OCI-LY3 (cell line): ENCODE data around the gene RUSC1.
"Not testable (repeated sequence)": the region's sequence is repeated elsewhere in the genome, so short reads cannot be mapped to it uniquely, and the experiment has no call there.

Experiments used
- H2AFZ ChIP-seq: fragments of 200-600, 300-600 bp; shearing (Covaris generic); 2 replicates; pipeline ENCODE4 v1.6.0; 2014; ENCODE audit warnings: antibody characterized with exemption, low read depth, low read length
- H3K27ac ChIP-seq: fragments of 200-600, 300-600 bp; sonication (generic); 2 replicates; pipeline ENCODE4 v1.5.1; 2014; ENCODE audit warnings: mild to moderate bottlenecking, low read length, moderate library complexity, mixed read lengths
- H3K27me3 ChIP-seq: fragments of 200-600, 300-600 bp; sonication (generic); 2 replicates; pipeline ENCODE4 v1.6.1; 2014; ENCODE audit warnings: low read depth, low read length, mixed read lengths
- H3K36me3 ChIP-seq: fragments of 200-600, 300-600 bp; sonication (generic); replicated peaks from 2 replicates; pipeline ENCODE3; 2014; ENCODE audit warnings: low read depth, low read length, mixed read lengths
- H3K4me1 ChIP-seq: fragments of 300-600, 200-600 bp; sonication (generic); 2 replicates; pipeline ENCODE4 v1.6.1; 2014; ENCODE audit warnings: low read length, mixed read lengths
- H3K4me2 ChIP-seq: fragments of 200-600, 300-600 bp; sonication (generic); 2 replicates; pipeline ENCODE4 v1.6.1; 2014; ENCODE audit warnings: low read length, mixed read lengths
- H3K4me3 ChIP-seq: fragments of 300-600, 200-600 bp; sonication (generic); 2 replicates; pipeline ENCODE4 v1.5.1; 2014; ENCODE audit warnings: antibody characterized with exemption, mild to moderate bottlenecking, low read length, moderate library complexity
- H3K79me2 ChIP-seq: fragments of 300-600, 200-600 bp; shearing (Covaris generic); 2 replicates; pipeline ENCODE4 v1.6.1; 2014; ENCODE audit warnings: mild to moderate bottlenecking, low read length, mixed read lengths
- H3K9ac ChIP-seq: fragments of 300-600, 200-600 bp; shearing (Covaris generic); 2 replicates; pipeline ENCODE4 v1.6.0; 2014; ENCODE audit warnings: mild to moderate bottlenecking, low read length, moderate library complexity
- H3K9me3 ChIP-seq: fragments of 200-600, 300-600 bp; shearing (Covaris generic); 2 replicates; pipeline ENCODE4 v1.6.1; 2014; ENCODE audit warnings: low read length, mixed read lengths; ENCODE audit not compliant: insufficient read depth
- H4K20me1 ChIP-seq: fragments of 200-600, 300-600 bp; sonication (generic); 2 replicates; pipeline ENCODE4 v1.6.1; 2016; ENCODE audit warnings: low read length, mixed read lengths; ENCODE audit not compliant: insufficient read depth
- EZH2phosphoT487 ChIP-seq: fragments of 200-600 bp; shearing (Covaris generic); IDR thresholded peaks from 2 replicates; pipeline ENCODE4 v1.6.1; 2018; ENCODE audit warnings: antibody characterized with exemption, mixed run types, low read depth
- TF ChIP-seq, protein P1 (sequence below): fragments of 200-600, 300-600 bp; sonication (generic); IDR thresholded peaks from 2 replicates; pipeline ENCODE4 v1.5.1; 2014; ENCODE audit warnings: antibody characterized with exemption, low read length, low read depth

The RUSC1 gene

DNA sequence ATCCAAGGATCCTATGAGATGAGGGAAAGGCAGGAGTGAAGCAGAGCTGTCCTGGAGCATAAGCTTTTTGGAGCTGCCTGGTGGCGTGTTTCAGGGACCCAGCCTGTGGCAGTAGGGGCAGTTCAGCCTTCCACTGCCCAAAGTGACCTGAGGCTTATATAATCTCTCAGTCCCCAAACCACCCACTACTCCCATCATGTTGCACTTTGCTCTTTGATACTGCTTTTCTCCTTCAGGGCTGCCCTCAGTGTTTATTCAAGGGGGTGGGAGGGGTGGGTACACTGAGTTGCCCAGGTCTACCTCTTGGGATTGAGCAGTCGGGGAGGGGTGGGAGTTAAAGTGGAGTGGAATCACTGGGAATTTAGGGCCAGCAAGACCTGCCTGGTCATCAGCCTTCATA is 34.1 kb upstream of the RUSC1 start:
- Histone ChIP-seq H3K4me3 (no peak overlapping the region), H3K27ac (no peak overlapping the region), H3K36me3 (peaks cover 16% of the 10 kb centered on the region), H3K79me2 (no peaks in the 10 kb centered on the region), H3K4me1 (no peaks in the 10 kb centered on the region), H3K4me2 (no peak overlapping the region), H3K9ac (no peak overlapping the region), H3K27me3 (no peaks in the 10 kb centered on the region), H2AFZ (no peak overlapping the region), H4K20me1 (no peaks in the 10 kb centered on the region), H3K9me3 (no peaks in the 10 kb centered on the region)
- TF ChIP-seq, protein P1, sequence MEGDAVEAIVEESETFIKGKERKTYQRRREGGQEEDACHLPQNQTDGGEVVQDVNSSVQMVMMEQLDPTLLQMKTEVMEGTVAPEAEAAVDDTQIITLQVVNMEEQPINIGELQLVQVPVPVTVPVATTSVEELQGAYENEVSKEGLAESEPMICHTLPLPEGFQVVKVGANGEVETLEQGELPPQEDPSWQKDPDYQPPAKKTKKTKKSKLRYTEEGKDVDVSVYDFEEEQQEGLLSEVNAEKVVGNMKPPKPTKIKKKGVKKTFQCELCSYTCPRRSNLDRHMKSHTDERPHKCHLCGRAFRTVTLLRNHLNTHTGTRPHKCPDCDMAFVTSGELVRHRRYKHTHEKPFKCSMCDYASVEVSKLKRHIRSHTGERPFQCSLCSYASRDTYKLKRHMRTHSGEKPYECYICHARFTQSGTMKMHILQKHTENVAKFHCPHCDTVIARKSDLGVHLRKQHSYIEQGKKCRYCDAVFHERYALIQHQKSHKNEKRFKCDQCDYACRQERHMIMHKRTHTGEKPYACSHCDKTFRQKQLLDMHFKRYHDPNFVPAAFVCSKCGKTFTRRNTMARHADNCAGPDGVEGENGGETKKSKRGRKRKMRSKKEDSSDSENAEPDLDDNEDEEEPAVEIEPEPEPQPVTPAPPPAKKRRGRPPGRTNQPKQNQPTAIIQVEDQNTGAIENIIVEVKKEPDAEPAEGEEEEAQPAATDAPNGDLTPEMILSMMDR = no peak
- no peak for TF ChIP-seq EZH2phosphoT487

DNA sequence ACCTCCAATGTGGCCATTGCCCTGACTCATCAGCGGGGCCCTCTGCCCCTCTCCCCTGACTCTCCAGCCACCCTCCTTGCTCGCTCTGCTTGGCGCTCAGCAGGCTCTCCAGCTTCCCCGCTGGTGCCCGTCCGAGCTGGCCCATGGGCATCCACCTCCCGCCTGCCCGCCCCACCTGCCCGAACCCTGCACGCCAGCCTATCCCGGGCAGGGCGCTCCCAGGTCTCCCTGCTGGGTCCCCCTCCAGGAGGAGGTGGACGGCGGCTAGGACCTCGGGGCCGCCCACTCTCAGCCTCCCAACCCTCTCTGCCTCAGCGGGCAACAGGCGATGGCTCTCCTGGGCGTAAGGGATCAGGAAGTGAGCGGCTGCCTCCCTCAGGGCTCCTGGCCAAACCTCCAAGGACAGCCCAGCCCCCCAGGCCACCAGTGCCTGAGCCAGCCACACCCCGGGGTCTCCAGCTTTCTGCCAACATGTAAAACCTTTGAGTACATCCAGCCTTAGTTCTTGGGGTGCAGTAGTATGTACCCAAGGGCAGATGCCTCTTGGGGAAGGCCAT is 32.6 kb upstream of the RUSC1 start:
- Histone ChIP-seq H3K9me3 (no peaks in the 10 kb centered on the region), H3K9ac (no peak overlapping the region), H3K27ac (no peak overlapping the region), H4K20me1 (no peaks in the 10 kb centered on the region), H2AFZ (no peak overlapping the region), H3K36me3 (peaks cover 10% of the 10 kb centered on the region), H3K4me2 (no peak overlapping the region), H3K27me3 (no peaks in the 10 kb centered on the region), H3K79me2 (no peaks in the 10 kb centered on the region), H3K4me3 (no peak overlapping the region), H3K4me1 (no peaks in the 10 kb centered on the region)
- TF ChIP-seq EZH2phosphoT487 = no peak
- TF ChIP-seq, protein P1 = no peak

DNA sequence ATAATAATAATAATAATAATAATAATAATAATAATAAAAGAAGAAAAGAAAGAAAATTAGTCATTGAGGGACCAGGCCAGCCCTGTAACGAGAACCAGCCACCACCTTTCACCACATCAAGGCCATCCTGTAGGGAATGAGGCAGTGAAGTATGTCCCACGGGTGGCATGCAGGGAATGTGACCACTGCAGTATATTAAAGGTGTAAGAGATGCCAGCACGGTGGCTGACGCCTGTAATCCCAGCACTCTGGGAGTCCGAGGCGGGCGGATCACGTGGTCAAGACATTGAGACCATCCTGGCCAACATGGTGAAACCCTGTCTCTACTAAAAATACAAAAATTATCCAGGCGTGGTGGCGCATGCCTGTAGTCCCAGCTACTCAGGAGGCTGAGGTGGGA is 29.7 kb upstream of the RUSC1 start:
- H3K4me2 ChIP-seq, H3K79me2 ChIP-seq, H3K9me3 ChIP-seq, H3K4me1 ChIP-seq, H3K36me3 ChIP-seq, H3K9ac ChIP-seq, H4K20me1 ChIP-seq, H3K27ac ChIP-seq, H3K27me3 ChIP-seq, H2AFZ ChIP-seq, H3K4me3 ChIP-seq: not testable (repeated sequence)

DNA sequence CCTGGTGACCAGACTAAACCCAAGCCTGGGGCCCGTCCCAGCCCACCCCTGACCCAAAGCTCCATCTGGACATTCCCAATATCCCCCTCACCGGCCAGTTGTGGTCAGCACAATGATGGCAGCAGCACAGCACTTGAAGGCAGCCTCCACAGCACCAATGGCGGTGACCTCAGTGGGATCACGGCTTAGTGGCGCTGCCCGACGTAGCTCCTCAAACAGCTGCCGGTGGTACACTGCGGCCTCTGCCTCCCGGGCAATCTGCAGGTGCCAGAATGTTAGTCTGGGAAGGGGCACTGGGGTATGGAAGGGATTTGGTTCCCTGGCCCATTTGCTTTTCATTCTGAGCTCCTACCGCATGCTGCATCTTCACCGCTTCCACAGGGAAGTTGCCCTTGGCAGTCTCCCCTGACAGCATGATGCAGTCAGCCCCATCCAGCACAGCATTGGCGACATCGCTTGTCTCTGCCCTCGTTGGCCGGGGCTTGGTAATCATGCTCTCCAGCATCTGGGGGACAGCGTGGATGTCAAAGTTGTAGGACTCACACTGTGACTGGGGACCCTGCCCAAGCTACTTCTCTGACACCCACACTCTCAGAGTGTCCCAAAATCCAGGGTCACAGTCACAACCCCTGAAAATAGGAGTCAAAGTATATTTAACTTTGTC is 27.5 kb upstream of the RUSC1 start:
- H3K27ac ChIP-seq = no peak overlapping the region
- H3K79me2 ChIP-seq = no peaks in the 10 kb centered on the region
- no peaks in the 10 kb centered on the region for H3K27me3 ChIP-seq
- no peak overlapping the region for H3K4me2 ChIP-seq
- no peaks in the 10 kb centered on the region for H3K36me3 ChIP-seq
- TF ChIP-seq EZH2phosphoT487 = no peak
- TF ChIP-seq, protein P1 = no peak
- peaks cover 8% of the 10 kb centered on the region for H3K4me1 ChIP-seq
- no peak overlapping the region for H3K9ac ChIP-seq
- H2AFZ ChIP-seq = no peak overlapping the region
- no peaks in the 10 kb centered on the region for H4K20me1 ChIP-seq
- H3K9me3 ChIP-seq = no peaks in the 10 kb centered on the region
- H3K4me3 ChIP-seq = no peak overlapping the region
